HEK293 (cell line): Measurements from ENCODE around the gene POLR1G.

Experiments
- GLI4 ChIP-seq: fragments of 450-650 bp; formaldehyde crosslinking; IDR thresholded peaks from 2 replicates; pipeline ENCODE4 v1.5.1; 2016; ENCODE audit warnings: missing biosample characterization, missing genetic modification characterization
- SP2 ChIP-seq: fragments of 450-650 bp; formaldehyde crosslinking; IDR thresholded peaks from 2 replicates; pipeline ENCODE4 v1.5.1; 2016; ENCODE audit warnings: missing biosample characterization, missing genetic modification characterization
- SP7 ChIP-seq: fragments of 450-650 bp; formaldehyde crosslinking; IDR thresholded peaks from 2 replicates; pipeline ENCODE4 v1.5.1; 2016; ENCODE audit warnings: missing biosample characterization, missing genetic modification characterization
- ZFHX2 ChIP-seq: fragments of 450-650 bp; formaldehyde crosslinking; conservative IDR thresholded peaks from 2 replicates; pipeline ENCODE4 v1.5.1; 2016; ENCODE audit warnings: missing biosample characterization, missing genetic modification characterization
- ZFP69B ChIP-seq: fragments of 450-650 bp; formaldehyde crosslinking; IDR thresholded peaks from 2 replicates; pipeline ENCODE4 v1.5.1; 2016; ENCODE audit warnings: missing biosample characterization, missing genetic modification characterization
- ZNF155 ChIP-seq: fragments of 450-650 bp; formaldehyde crosslinking; IDR thresholded peaks from 2 replicates; pipeline ENCODE4 v1.5.1; 2016; ENCODE audit warnings: missing biosample characterization, missing genetic modification characterization
- ZNF214 ChIP-seq: fragments of 450-650 bp; formaldehyde crosslinking; IDR thresholded peaks from 2 replicates; pipeline ENCODE4 v1.5.1; 2017; ENCODE audit warnings: missing biosample characterization, mild to moderate bottlenecking, missing genetic modification characterization, borderline replicate concordance
- ZNF24 ChIP-seq: fragments of 450-650 bp; formaldehyde crosslinking; IDR thresholded peaks from 2 replicates; pipeline ENCODE4 v1.5.1; 2016; ENCODE audit warnings: missing biosample characterization, missing genetic modification characterization
- ZNF248 ChIP-seq: fragments of 450-650 bp; formaldehyde crosslinking; IDR thresholded peaks from 2 replicates; pipeline ENCODE4 v1.5.1; 2017; ENCODE audit warnings: missing biosample characterization, missing genetic modification characterization
- ZNF514 ChIP-seq: fragments of 450-650 bp; formaldehyde crosslinking; IDR thresholded peaks from 2 replicates; pipeline ENCODE4 v1.5.1; 2016; ENCODE audit warnings: missing biosample characterization, missing genetic modification characterization
- ZNF558 ChIP-seq: fragments of 450-650 bp; formaldehyde crosslinking; IDR thresholded peaks from 2 replicates; pipeline ENCODE4 v1.5.1; 2016; ENCODE audit warnings: missing biosample characterization, missing genetic modification characterization
- ZNF560 ChIP-seq: fragments of 450-650 bp; formaldehyde crosslinking; IDR thresholded peaks from 2 replicates; pipeline ENCODE4 v1.5.1; 2017; ENCODE audit warnings: missing biosample characterization, missing genetic modification characterization, borderline replicate concordance
- ZNF654 ChIP-seq: fragments of 450-650 bp; formaldehyde crosslinking; IDR thresholded peaks from 2 replicates; pipeline ENCODE4 v1.5.1; 2016; ENCODE audit warnings: low read depth, missing biosample characterization, missing genetic modification characterization
- TF ChIP-seq, protein P1 (sequence below): fragments of 450-650 bp; formaldehyde crosslinking; IDR thresholded peaks from 2 replicates; pipeline ENCODE4 v1.5.1; 2016; ENCODE audit warnings: missing biosample characterization, missing genetic modification characterization
- TF ChIP-seq, protein P2 (sequence below): fragments of 450-650 bp; formaldehyde crosslinking; IDR thresholded peaks from 2 replicates; pipeline ENCODE4 v1.5.1; 2016; ENCODE audit warnings: missing biosample characterization, missing genetic modification characterization, borderline replicate concordance
- TF ChIP-seq, protein P3 (sequence below): fragments of 450-650 bp; formaldehyde crosslinking; IDR thresholded peaks from 2 replicates; pipeline ENCODE4 v1.5.1; 2017; ENCODE audit warnings: missing biosample characterization, missing genetic modification characterization
- TF ChIP-seq, protein P4 (sequence below): fragments of 450-650 bp; formaldehyde crosslinking; IDR thresholded peaks from 2 replicates; pipeline ENCODE4 v1.5.1; 2016; ENCODE audit warnings: missing biosample characterization, missing genetic modification characterization
- TF ChIP-seq, protein P5 (sequence below): fragments of 450-650 bp; formaldehyde crosslinking; IDR thresholded peaks from 2 replicates; pipeline ENCODE4 v1.5.1; 2017; ENCODE audit warnings: missing biosample characterization, missing genetic modification characterization
- TF ChIP-seq, protein P6 (sequence below): fragments of 450-650 bp; formaldehyde crosslinking; IDR thresholded peaks from 2 replicates; pipeline ENCODE4 v1.5.1; 2016; ENCODE audit warnings: missing biosample characterization, missing genetic modification characterization
- TF ChIP-seq, protein P7 (sequence below): fragments of 450-650 bp; formaldehyde crosslinking; IDR thresholded peaks from 2 replicates; pipeline ENCODE4 v1.5.1; 2017; ENCODE audit warnings: missing biosample characterization, missing genetic modification characterization

The POLR1G gene

DNA sequence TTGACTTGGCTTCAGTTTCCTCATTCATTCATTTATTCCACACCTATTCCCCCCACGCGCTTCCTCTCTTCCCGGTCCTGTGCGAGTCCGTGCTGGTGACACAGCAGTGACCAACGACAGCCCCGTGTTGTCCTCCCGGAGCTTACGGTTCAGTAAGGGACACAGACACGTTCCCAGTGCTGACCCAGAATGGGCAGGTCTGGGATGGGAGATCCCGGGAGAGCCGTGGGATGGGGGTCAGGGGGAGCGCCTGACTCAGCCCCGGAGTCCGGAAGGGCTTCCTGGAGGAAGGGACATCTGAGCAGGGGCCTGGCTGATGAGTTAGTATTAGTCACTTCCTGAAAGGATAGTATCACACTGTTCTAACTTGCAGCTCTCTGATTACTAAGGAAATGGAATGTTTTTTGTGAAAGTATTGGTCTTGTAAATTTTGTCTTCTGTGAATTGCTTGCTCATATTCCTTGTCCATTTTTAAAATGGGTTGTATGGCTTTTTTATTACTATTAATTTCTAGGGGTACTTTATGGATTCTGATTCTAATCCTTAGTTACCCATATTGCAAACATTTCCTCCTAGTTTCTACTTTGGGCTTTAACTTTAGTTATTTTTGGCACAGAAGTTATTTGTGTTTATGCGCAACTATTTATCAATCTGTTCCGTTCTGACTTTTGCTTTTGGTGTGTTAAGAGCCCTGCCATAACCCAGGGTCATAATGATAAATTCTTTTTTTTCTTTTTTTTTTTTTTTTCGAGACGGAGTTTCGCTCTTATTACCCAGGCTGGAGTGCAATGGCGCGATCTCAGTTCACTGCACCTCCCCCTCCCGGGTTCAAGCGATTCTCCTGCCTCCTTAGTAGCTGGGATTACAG, 18.0 kb downstream of the POLR1G start (continued):
- TF ChIP-seq, protein P1, sequence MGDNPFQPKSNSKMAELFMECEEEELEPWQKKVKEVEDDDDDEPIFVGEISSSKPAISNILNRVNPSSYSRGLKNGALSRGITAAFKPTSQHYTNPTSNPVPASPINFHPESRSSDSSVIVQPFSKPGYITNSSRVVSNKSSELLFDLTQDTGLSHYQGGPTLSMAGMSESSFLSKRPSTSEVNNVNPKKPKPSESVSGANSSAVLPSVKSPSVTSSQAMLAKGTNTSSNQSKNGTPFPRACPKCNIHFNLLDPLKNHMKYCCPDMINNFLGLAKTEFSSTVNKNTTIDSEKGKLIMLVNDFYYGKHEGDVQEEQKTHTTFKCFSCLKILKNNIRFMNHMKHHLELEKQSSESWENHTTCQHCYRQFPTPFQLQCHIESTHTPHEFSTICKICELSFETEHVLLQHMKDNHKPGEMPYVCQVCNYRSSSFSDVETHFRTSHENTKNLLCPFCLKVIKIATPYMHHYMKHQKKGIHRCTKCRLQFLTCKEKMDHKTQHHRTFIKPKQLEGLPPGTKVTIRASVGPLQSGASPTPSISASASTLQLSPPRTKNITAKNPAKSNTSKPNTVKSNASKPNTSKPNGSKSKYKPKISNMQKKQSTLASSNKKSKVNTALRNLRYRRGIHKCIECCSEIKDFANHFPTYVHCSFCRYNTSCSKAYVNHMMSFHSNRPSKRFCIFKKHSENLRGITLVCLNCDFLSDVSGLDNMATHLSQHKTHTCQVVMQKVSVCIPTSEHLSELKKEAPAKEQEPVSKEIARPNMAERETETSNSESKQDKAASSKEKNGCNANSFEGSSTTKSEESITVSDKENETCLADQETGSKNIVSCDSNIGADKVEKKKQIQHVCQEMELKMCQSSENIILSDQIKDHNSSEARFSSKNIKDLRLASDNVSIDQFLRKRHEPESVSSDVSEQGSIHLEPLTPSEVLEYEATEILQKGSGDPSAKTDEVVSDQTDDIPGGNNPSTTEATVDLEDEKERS, result 0 out of 2 replicates have a peak, but pooled peaks have one; percentile 56
- TF ChIP-seq, protein P2, sequence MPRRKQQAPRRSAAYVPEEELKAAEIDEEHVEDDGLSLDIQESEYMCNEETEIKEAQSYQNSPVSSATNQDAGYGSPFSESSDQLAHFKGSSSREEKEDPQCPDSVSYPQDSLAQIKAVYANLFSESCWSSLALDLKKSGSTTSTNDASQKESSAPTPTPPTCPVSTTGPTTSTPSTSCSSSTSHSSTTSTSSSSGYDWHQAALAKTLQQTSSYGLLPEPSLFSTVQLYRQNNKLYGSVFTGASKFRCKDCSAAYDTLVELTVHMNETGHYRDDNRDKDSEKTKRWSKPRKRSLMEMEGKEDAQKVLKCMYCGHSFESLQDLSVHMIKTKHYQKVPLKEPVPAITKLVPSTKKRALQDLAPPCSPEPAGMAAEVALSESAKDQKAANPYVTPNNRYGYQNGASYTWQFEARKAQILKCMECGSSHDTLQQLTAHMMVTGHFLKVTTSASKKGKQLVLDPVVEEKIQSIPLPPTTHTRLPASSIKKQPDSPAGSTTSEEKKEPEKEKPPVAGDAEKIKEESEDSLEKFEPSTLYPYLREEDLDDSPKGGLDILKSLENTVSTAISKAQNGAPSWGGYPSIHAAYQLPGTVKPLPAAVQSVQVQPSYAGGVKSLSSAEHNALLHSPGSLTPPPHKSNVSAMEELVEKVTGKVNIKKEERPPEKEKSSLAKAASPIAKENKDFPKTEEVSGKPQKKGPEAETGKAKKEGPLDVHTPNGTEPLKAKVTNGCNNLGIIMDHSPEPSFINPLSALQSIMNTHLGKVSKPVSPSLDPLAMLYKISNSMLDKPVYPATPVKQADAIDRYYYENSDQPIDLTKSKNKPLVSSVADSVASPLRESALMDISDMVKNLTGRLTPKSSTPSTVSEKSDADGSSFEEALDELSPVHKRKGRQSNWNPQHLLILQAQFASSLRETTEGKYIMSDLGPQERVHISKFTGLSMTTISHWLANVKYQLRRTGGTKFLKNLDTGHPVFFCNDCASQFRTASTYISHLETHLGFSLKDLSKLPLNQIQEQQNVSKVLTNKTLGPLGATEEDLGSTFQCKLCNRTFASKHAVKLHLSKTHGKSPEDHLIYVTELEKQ (tag by site-specific recombination), result no peak
- TF ChIP-seq SP7 (0 out of 2 replicates have a peak, but pooled peaks have one; percentile 33), ZNF24 (tag by site-specific recombination) (peak; percentile 97), GLI4 (tag by site-specific recombination) (no peak), ZNF248 (no peak), ZFP69B (tag by site-specific recombination) (no peak; the same call in 1 of the 2 replicates), ZNF654 (tag by site-specific recombination) (no peak), ZNF558 (tag by site-specific recombination) (no peak), ZNF560 (tag by site-specific recombination) (no peak), ZNF155 (tag by site-specific recombination) (no peak), ZNF214 (tag by site-specific recombination) (no peak), SP2 (tag by site-specific recombination) (peak; percentile 44), ZFHX2 (tag by site-specific recombination) (0 out of 2 replicates have a peak, but pooled peaks have one; percentile 19), ZNF514 (tag by site-specific recombination) (no peak)
- TF ChIP-seq, protein P3, sequence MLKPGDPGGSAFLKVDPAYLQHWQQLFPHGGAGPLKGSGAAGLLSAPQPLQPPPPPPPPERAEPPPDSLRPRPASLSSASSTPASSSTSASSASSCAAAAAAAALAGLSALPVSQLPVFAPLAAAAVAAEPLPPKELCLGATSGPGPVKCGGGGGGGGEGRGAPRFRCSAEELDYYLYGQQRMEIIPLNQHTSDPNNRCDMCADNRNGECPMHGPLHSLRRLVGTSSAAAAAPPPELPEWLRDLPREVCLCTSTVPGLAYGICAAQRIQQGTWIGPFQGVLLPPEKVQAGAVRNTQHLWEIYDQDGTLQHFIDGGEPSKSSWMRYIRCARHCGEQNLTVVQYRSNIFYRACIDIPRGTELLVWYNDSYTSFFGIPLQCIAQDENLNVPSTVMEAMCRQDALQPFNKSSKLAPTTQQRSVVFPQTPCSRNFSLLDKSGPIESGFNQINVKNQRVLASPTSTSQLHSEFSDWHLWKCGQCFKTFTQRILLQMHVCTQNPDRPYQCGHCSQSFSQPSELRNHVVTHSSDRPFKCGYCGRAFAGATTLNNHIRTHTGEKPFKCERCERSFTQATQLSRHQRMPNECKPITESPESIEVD, result no peak
- TF ChIP-seq, protein P4, sequence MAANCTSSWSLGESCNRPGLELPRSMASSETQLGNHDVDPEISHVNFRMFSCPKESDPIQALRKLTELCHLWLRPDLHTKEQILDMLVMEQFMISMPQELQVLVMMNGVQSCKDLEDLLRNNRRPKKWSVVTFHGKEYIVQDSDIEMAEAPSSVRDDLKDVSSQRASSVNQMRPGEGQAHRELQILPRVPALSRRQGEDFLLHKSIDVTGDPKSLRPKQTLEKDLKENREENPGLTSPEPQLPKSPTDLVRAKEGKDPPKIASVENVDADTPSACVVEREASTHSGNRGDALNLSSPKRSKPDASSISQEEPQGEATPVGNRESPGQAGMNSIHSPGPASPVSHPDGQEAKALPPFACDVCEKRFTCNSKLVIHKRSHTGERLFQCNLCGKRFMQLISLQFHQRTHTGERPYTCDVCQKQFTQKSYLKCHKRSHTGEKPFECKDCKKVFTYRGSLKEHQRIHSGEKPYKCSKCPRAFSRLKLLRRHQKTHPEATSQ (tag by site-specific recombination), result no peak
- TF ChIP-seq, protein P5, sequence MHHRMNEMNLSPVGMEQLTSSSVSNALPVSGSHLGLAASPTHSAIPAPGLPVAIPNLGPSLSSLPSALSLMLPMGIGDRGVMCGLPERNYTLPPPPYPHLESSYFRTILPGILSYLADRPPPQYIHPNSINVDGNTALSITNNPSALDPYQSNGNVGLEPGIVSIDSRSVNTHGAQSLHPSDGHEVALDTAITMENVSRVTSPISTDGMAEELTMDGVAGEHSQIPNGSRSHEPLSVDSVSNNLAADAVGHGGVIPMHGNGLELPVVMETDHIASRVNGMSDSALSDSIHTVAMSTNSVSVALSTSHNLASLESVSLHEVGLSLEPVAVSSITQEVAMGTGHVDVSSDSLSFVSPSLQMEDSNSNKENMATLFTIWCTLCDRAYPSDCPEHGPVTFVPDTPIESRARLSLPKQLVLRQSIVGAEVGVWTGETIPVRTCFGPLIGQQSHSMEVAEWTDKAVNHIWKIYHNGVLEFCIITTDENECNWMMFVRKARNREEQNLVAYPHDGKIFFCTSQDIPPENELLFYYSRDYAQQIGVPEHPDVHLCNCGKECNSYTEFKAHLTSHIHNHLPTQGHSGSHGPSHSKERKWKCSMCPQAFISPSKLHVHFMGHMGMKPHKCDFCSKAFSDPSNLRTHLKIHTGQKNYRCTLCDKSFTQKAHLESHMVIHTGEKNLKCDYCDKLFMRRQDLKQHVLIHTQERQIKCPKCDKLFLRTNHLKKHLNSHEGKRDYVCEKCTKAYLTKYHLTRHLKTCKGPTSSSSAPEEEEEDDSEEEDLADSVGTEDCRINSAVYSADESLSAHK (tag by site-specific recombination), result no peak; the same call in 1 of the 2 replicates
- TF ChIP-seq, protein P6, sequence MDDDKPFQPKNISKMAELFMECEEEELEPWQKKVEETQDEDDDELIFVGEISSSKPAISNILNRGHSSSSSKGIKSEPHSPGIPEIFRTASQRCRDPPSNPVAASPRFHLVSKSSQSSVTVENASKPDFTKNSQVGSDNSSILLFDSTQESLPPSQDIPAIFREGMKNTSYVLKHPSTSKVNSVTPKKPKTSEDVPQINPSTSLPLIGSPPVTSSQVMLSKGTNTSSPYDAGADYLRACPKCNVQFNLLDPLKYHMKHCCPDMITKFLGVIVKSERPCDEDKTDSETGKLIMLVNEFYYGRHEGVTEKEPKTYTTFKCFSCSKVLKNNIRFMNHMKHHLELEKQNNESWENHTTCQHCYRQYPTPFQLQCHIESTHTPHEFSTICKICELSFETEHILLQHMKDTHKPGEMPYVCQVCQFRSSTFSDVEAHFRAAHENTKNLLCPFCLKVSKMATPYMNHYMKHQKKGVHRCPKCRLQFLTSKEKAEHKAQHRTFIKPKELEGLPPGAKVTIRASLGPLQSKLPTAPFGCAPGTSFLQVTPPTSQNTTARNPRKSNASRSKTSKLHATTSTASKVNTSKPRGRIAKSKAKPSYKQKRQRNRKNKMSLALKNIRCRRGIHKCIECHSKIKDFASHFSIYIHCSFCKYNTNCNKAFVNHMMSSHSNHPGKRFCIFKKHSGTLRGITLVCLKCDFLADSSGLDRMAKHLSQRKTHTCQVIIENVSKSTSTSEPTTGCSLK (tag by site-specific recombination), result no peak
- TF ChIP-seq, protein P7, sequence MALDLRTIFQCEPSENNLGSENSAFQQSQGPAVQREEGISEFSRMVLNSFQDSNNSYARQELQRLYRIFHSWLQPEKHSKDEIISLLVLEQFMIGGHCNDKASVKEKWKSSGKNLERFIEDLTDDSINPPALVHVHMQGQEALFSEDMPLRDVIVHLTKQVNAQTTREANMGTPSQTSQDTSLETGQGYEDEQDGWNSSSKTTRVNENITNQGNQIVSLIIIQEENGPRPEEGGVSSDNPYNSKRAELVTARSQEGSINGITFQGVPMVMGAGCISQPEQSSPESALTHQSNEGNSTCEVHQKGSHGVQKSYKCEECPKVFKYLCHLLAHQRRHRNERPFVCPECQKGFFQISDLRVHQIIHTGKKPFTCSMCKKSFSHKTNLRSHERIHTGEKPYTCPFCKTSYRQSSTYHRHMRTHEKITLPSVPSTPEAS (tag by site-specific recombination), result no peak; the same call in 1 of the 2 replicates
